ENCODE measurements around the gene CDRT4. TPM values are rescaled to one million over a fixed set of nuclear protein-coding genes. Genes with fewer than 3 reads are reported as not detected.
A peak's percentile ranks its signal among the peaks of the same experiment; 100 is the strongest.

CDRT4 gene
- total RNA-seq, 4 donors from 2014 or later, result 7.1 to 23.8 (median 8.8) TPM

DNA sequence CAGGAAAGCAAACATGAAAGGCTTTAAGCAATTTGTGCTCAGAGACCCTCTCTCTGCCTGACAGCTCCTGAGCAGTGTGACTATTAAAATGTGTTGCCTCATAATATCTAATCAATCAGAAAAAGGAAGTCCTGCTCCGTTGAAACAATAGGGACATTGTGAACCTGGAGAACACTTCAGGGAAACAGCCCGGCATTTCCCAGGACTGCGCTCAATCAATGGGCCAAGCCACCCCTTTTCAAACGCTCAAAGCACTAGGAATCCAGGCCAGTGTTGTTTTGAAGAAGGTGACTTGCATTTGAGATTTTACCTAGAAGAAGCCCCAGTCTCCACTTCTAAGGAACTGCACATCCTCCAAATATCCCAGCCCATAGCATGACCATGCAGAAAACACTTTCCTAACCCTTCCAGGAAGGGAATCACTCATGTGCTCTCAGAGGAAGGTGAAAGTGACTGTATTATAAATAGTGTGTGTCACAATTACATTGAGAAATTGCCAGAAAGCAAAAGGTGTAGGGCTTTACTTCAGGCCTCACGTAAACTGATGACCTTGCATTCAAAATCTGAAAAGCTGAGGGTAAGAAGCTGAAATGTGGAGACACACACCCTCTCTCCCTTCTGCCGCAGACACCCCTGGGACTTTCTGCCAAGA, 19.4 kb downstream of the CDRT4 start:
- Histone ChIP-seq H3K4me1 (peaks cover 6% of the 10 kb centered on the region), H3K9me3 (no peaks in the 10 kb centered on the region), H3K27ac (peak overlapping the region; percentile 31), H3K4me3 (no peak overlapping the region), H3K27me3 (no peaks in the 10 kb centered on the region), H3K36me3 (no peaks in the 10 kb centered on the region)
- 65% methylated on average over 6 of the region's 6 CpGs for WGBS
- no peak for DNase-seq (ENCODE audit: low spot score in 2 of 2)
- TF ChIP-seq EP300 (IDR thresholded peaks at IDR 0.05) (no peak), POLR2A (IDR thresholded peaks at IDR 0.05) (no peak), POLR2AphosphoS5 (IDR thresholded peaks at IDR 0.05) (no peak)
- TF ChIP-seq, protein P1, sequence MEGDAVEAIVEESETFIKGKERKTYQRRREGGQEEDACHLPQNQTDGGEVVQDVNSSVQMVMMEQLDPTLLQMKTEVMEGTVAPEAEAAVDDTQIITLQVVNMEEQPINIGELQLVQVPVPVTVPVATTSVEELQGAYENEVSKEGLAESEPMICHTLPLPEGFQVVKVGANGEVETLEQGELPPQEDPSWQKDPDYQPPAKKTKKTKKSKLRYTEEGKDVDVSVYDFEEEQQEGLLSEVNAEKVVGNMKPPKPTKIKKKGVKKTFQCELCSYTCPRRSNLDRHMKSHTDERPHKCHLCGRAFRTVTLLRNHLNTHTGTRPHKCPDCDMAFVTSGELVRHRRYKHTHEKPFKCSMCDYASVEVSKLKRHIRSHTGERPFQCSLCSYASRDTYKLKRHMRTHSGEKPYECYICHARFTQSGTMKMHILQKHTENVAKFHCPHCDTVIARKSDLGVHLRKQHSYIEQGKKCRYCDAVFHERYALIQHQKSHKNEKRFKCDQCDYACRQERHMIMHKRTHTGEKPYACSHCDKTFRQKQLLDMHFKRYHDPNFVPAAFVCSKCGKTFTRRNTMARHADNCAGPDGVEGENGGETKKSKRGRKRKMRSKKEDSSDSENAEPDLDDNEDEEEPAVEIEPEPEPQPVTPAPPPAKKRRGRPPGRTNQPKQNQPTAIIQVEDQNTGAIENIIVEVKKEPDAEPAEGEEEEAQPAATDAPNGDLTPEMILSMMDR (IDR thresholded peaks at IDR 0.05), result no peak

DNA sequence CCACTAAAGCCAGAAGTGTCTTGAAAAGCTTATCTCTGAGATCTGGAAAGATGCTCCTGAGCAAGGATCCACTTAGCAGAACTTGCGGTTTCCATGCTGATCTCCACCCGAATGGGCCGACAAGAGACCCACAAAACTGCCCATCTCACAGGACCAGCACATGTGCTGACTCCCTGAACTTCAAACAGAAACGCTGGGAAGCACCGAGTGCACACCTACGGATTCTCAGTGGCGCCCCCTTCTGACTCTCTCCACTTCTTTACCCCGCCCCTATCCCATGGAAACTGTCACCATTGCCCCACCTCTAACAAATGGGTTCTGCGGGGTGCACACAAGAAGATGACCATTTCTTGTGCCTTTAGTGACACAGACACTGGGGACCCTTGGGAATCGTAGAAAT, 21.4 kb downstream of the CDRT4 start:
- H3K9me3 ChIP-seq, result no peaks in the 10 kb centered on the region
- no peaks in the 10 kb centered on the region for H3K4me1 ChIP-seq
- DNase-seq (ENCODE audit: low spot score in 2 of 2), result no peak
- TF ChIP-seq POLR2A (IDR thresholded peaks at IDR 0.05) (no peak), POLR2AphosphoS5 (IDR thresholded peaks at IDR 0.05) (no peak), EP300 (IDR thresholded peaks at IDR 0.05) (no peak)
- TF ChIP-seq, protein P1 (IDR thresholded peaks at IDR 0.05), result no peak
- no peak overlapping the region for H3K27ac ChIP-seq
- no peaks in the 10 kb centered on the region for H3K27me3 ChIP-seq
- H3K4me3 ChIP-seq, result no peak overlapping the region
- 87% methylated on average over 10 of the region's 10 CpGs for WGBS
- no peaks in the 10 kb centered on the region for H3K36me3 ChIP-seq

DNA sequence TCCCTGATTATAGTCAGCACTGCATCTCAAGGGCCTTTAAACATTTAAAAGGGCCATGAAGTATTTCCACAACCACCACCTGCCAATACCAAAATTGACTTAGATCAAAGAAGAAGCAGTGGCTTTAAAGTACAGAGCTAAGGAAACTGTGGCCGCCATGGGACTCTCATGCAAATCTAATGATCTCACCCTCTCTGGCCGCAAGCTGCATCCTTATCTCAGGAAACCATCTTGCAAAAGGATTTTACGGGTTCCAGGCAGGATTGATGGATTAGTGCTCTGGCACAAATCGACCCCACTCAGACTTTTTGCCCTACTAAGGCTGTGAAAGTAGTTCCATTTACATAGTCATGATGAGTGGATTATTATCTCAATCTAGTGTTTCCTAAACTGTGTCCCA, 22.6 kb downstream of the CDRT4 start:
- no peak overlapping the region for H3K27ac ChIP-seq
- WGBS, result 46% methylated on average over 4 of the region's 4 CpGs
- TF ChIP-seq POLR2A (IDR thresholded peaks at IDR 0.05) (no peak), POLR2AphosphoS5 (IDR thresholded peaks at IDR 0.05) (no peak), EP300 (IDR thresholded peaks at IDR 0.05) (no peak)
- TF ChIP-seq, protein P1 (IDR thresholded peaks at IDR 0.05), result no peak

DNA sequence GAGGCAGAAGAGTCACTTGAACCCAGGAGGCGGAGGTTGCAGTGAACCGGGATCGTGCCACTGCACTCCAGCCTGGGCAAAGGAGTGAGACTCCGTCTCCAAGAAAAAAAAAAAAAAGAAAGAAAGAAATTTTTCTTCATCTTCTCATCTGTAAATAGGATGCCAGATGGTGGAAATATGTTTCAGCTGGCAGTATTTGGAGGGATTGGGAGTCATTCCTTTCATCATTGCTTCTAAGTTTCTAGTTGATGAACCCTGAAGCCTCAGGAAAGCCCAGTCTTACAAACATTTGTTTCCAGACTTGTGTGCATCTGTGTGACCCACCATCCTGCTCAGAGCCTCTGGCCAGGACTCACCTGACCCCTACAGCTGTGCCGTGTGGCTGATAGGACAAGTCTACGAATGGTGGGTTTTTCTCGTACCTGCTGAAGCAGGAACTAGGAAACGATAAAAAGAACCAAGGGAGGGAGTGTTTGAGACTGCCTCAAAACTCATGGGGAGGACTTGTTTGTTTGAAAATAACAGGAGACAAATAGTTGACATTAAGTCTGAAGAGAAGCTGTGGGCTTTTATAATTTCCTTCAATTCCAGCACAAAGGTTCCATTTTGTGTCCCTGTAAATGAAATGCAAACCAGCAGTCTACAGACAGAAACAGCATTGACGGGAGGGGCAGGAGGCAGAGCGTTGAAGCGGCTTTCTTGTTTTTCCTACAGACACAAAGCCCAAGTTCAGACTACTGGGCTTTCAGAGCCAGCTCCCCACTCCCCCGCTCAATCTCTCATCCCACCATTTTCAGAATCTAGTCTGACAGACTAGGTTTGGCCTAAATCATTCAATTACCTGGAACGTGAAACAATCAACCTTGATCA, 24.9 kb downstream of the CDRT4 start:
- H3K4me1 ChIP-seq, result no peaks in the 10 kb centered on the region
- TF ChIP-seq, protein P1 (IDR thresholded peaks at IDR 0.05), result no peak
- TF ChIP-seq POLR2A (IDR thresholded peaks at IDR 0.05) (no peak), EP300 (IDR thresholded peaks at IDR 0.05) (no peak), POLR2AphosphoS5 (IDR thresholded peaks at IDR 0.05) (no peak)
- DNase-seq (ENCODE audit: low spot score in 2 of 2), result no peak
- H3K9me3 ChIP-seq, result no peaks in the 10 kb centered on the region
- no peak overlapping the region for H3K27ac ChIP-seq
- H3K27me3 ChIP-seq, result no peaks in the 10 kb centered on the region
- no peak overlapping the region for H3K4me3 ChIP-seq
- 84% methylated on average over 13 of the region's 13 CpGs for WGBS
- H3K36me3 ChIP-seq, result no peaks in the 10 kb centered on the region

More for the DNA sequence above, 22.6 kb downstream of the CDRT4 start:
- DNase-seq (ENCODE audit: low spot score in 2 of 2), result no peak
- Histone ChIP-seq H3K9me3 (no peaks in the 10 kb centered on the region), H3K4me3 (no peak overlapping the region), H3K4me1 (no peaks in the 10 kb centered on the region), H3K36me3 (no peaks in the 10 kb centered on the region), H3K27me3 (no peaks in the 10 kb centered on the region)

DNA sequence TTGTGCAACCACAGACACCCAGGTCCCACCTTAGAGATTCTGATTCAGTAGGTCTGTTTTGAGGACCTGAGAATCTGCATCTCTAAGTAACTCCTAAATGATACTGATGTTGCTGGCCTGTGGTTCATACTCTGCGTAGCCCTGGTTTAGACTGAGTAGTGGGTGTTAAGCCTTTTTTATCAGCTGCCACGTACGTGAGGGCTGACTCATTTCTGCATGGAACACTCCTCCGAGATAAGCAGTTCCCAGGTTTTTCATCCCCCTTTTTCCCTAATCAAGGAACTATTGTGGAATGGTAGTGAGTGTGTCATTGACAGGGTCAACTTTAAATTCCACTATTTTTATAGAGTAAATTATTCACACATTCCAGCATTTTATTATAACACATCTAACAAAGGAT, 26.1 kb downstream of the CDRT4 start:
- 92% methylated on average over 4 of the region's 4 CpGs for WGBS
- no peaks in the 10 kb centered on the region for H3K36me3 ChIP-seq
- no peak overlapping the region for H3K27ac ChIP-seq
- peaks cover 5% of the 10 kb centered on the region for H3K4me1 ChIP-seq
- no peak overlapping the region for H3K4me3 ChIP-seq
- DNase-seq (ENCODE audit: low spot score in 2 of 2), result no peak
- no peaks in the 10 kb centered on the region for H3K9me3 ChIP-seq
- no peaks in the 10 kb centered on the region for H3K27me3 ChIP-seq
- TF ChIP-seq POLR2A (IDR thresholded peaks at IDR 0.05), result no peak
- TF ChIP-seq, protein P1 (IDR thresholded peaks at IDR 0.05), result no peak
- no peak for TF ChIP-seq POLR2AphosphoS5 (IDR thresholded peaks at IDR 0.05)
- TF ChIP-seq EP300 (IDR thresholded peaks at IDR 0.05), result no peak
